ENCODE measurements around the gene ETV5.
A peak's percentile ranks its signal among the peaks of the same experiment; 100 is the strongest.
"Not testable (repeated sequence)": the region's sequence is repeated elsewhere in the genome, so short reads cannot be mapped to it uniquely, and the experiment has no call there.

The ETV5 gene

GRCh38 chr3:186042521-186043202, 66.2 kb downstream of the ETV5 start:
- peaks cover 0 to 4% (median 0%) of the 10 kb centered on the region in 5 donors for H3K27me3 ChIP-seq (ENCODE audit: control insufficient read depth in 5 of 5, insufficient read depth in 4 of 5, low read length in 5 of 5)
- no peak overlapping the region for H3K27ac ChIP-seq (ENCODE audit: low read depth, low read length)
- H3K4me1 ChIP-seq (ENCODE audit: control insufficient read depth in 5 of 5, insufficient read depth in 5 of 5, low read length in 5 of 5): no peaks in the 10 kb centered on the region
- no peak overlapping the region for H3K9ac ChIP-seq (ENCODE audit: low read length in 5 of 5)
- no peak overlapping the region for H3K4me3 ChIP-seq (ENCODE audit: low read depth in 1 of 5, low read length in 5 of 5)
- H3K9me3 ChIP-seq (ENCODE audit: control insufficient read depth in 5 of 5, low read length in 5 of 5): peaks cover 0 to 7% (median 7%) of the 10 kb centered on the region in 5 donors
- H3K36me3 ChIP-seq (ENCODE audit: control insufficient read depth in 5 of 5, insufficient read depth in 5 of 5, low read length in 5 of 5): peaks cover 0 to 5% (median 0%) of the 10 kb centered on the region in 5 donors

DNA sequence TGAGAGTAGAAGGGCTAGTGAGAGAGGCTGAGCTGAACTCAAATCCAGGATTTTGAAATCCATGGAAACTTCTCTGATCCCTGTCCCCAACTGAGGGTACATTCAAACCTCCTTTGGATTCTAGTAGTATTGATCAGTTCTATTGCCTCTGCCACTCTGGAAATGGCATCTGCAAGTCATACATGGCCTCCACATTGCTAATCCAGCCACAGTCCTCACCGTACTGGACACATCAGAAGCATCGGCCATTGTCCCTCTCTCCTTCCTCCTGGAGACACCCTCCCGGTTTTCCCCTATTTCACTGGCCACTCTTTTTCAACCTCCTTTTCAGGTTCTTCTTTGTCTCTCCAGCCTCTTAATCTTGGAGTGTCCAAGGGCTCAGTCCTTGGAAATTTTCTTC, 66.9 kb downstream of the ETV5 start:
- peaks cover 0 to 4% (median 0%) of the 10 kb centered on the region in 5 donors for H3K27me3 ChIP-seq (ENCODE audit: control insufficient read depth in 5 of 5, insufficient read depth in 4 of 5, low read length in 5 of 5)
- no peak overlapping the region for H3K9ac ChIP-seq (ENCODE audit: low read length in 5 of 5)
- no peak overlapping the region for H3K27ac ChIP-seq (ENCODE audit: low read depth, low read length)
- H3K36me3 ChIP-seq (ENCODE audit: control insufficient read depth in 5 of 5, insufficient read depth in 5 of 5, low read length in 5 of 5): peaks cover 0 to 4% (median 0%) of the 10 kb centered on the region in 5 donors
- no peaks in the 10 kb centered on the region for H3K4me1 ChIP-seq (ENCODE audit: control insufficient read depth in 5 of 5, insufficient read depth in 5 of 5, low read length in 5 of 5)
- peaks cover 0 to 7% (median 7%) of the 10 kb centered on the region in 5 donors for H3K9me3 ChIP-seq (ENCODE audit: control insufficient read depth in 5 of 5, low read length in 5 of 5)
- H3K4me3 ChIP-seq (ENCODE audit: low read depth in 1 of 5, low read length in 5 of 5): no peak overlapping the region

- H3K4me1 ChIP-seq (ENCODE audit: control insufficient read depth in 5 of 5, insufficient read depth in 5 of 5, low read length in 5 of 5): no peaks in the 10 kb centered on the region
- H3K9me3 ChIP-seq (ENCODE audit: control insufficient read depth in 5 of 5, low read length in 5 of 5): peaks cover 0 to 7% (median 7%) of the 10 kb centered on the region in 5 donors
- peak overlapping the region in 2 of 5 donors; percentile 3 to 22 for H3K4me3 ChIP-seq (ENCODE audit: low read depth in 1 of 5, low read length in 5 of 5)
- no peak overlapping the region for H3K27ac ChIP-seq (ENCODE audit: low read depth, low read length)
- peaks cover 0 to 4% (median 0%) of the 10 kb centered on the region in 5 donors for H3K27me3 ChIP-seq (ENCODE audit: control insufficient read depth in 5 of 5, insufficient read depth in 4 of 5, low read length in 5 of 5)
- H3K9ac ChIP-seq (ENCODE audit: low read length in 5 of 5): no peak overlapping the region
- no peaks in the 10 kb centered on the region for H3K36me3 ChIP-seq (ENCODE audit: control insufficient read depth in 5 of 5, insufficient read depth in 5 of 5, low read length in 5 of 5)
Observed at GRCh38 chr3:186038360-186038759, 70.5 kb downstream of the ETV5 start.

DNA sequence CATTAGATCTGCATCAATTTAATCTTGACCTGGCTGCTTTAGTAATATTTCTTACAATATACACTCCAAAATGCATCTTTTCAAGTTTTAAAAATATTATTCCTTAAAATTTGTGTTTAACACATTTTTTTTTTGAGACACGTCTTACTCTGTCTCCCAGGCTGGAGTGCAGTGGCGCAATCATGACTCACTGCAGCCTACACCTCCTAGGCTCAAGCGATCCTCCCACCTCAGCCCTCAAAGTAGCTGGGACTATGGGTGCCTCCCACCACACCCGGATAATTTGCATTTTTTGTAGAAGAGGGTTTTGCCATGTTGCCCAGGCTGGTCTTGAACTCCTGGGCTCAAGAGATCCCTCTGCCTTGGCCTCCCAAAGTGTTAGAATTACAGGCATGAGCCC, 73.6 kb downstream of the ETV5 start:
- Histone ChIP-seq H3K36me3 (ENCODE audit: control insufficient read depth in 5 of 5, insufficient read depth in 5 of 5, low read length in 5 of 5) (no peaks in the 10 kb centered on the region), H3K4me3 (ENCODE audit: low read depth in 1 of 5, low read length in 5 of 5) (no peak overlapping the region), H3K9me3 (ENCODE audit: control insufficient read depth in 5 of 5, low read length in 5 of 5) (peaks cover 0 to 7% (median 7%) of the 10 kb centered on the region in 5 donors), H3K4me1 (ENCODE audit: control insufficient read depth in 5 of 5, insufficient read depth in 5 of 5, low read length in 5 of 5) (no peaks in the 10 kb centered on the region), H3K27ac (ENCODE audit: low read depth, low read length) (no peak overlapping the region), H3K27me3 (ENCODE audit: control insufficient read depth in 5 of 5, insufficient read depth in 4 of 5, low read length in 5 of 5) (peaks cover 0 to 4% (median 0%) of the 10 kb centered on the region in 5 donors), H3K9ac (ENCODE audit: low read length in 5 of 5) (no peak overlapping the region)

GRCh38 chr3:186032321-186032720, 76.6 kb downstream of the ETV5 start:
- no peaks in the 10 kb centered on the region for H3K9me3 ChIP-seq (ENCODE audit: control insufficient read depth in 5 of 5, low read length in 5 of 5)
- no peak overlapping the region for H3K27ac ChIP-seq (ENCODE audit: low read depth, low read length)
- H3K36me3 ChIP-seq (ENCODE audit: control insufficient read depth in 5 of 5, insufficient read depth in 5 of 5, low read length in 5 of 5): no peaks in the 10 kb centered on the region
- no peaks in the 10 kb centered on the region for H3K27me3 ChIP-seq (ENCODE audit: control insufficient read depth in 5 of 5, insufficient read depth in 4 of 5, low read length in 5 of 5)
- no peaks in the 10 kb centered on the region for H3K4me1 ChIP-seq (ENCODE audit: control insufficient read depth in 5 of 5, insufficient read depth in 5 of 5, low read length in 5 of 5)
- H3K9ac ChIP-seq (ENCODE audit: low read length in 5 of 5): no peak overlapping the region
- H3K4me3 ChIP-seq (ENCODE audit: low read depth in 1 of 5, low read length in 5 of 5): no peak overlapping the region

- not testable (repeated sequence) for H3K27me3 ChIP-seq (ENCODE audit: control insufficient read depth in 5 of 5, insufficient read depth in 4 of 5, low read length in 5 of 5); H3K27ac ChIP-seq (ENCODE audit: low read depth, low read length); H3K9me3 ChIP-seq (ENCODE audit: control insufficient read depth in 5 of 5, low read length in 5 of 5); H3K9ac ChIP-seq (ENCODE audit: low read length in 5 of 5); H3K36me3 ChIP-seq (ENCODE audit: control insufficient read depth in 5 of 5, insufficient read depth in 5 of 5, low read length in 5 of 5); H3K4me3 ChIP-seq (ENCODE audit: low read depth in 1 of 5, low read length in 5 of 5)
- peaks cover 0 to 27% (median 16%) of the 10 kb centered on the region in 5 donors for H3K4me1 ChIP-seq (ENCODE audit: control insufficient read depth in 5 of 5, insufficient read depth in 5 of 5, low read length in 5 of 5)
Observed at GRCh38 chr3:186025993-186026392, 82.9 kb downstream of the ETV5 start.

- no peak overlapping the region for H3K4me3 ChIP-seq (ENCODE audit: low read depth in 1 of 5, low read length in 5 of 5)
- no peaks in the 10 kb centered on the region for H3K27me3 ChIP-seq (ENCODE audit: control insufficient read depth in 5 of 5, insufficient read depth in 4 of 5, low read length in 5 of 5)
- no peak overlapping the region for H3K9ac ChIP-seq (ENCODE audit: low read length in 5 of 5)
- no peaks in the 10 kb centered on the region for H3K9me3 ChIP-seq (ENCODE audit: control insufficient read depth in 5 of 5, low read length in 5 of 5)
- no peaks in the 10 kb centered on the region for H3K36me3 ChIP-seq (ENCODE audit: control insufficient read depth in 5 of 5, insufficient read depth in 5 of 5, low read length in 5 of 5)
- no peak overlapping the region for H3K27ac ChIP-seq (ENCODE audit: low read depth, low read length)
- peaks cover 0 to 27% (median 16%) of the 10 kb centered on the region in 5 donors for H3K4me1 ChIP-seq (ENCODE audit: control insufficient read depth in 5 of 5, insufficient read depth in 5 of 5, low read length in 5 of 5)
Observed at GRCh38 chr3:186025161-186025560, 83.7 kb downstream of the ETV5 start.

- Histone ChIP-seq H3K27ac (ENCODE audit: low read depth, low read length) (peak overlapping the region; percentile 42), H3K27me3 (ENCODE audit: control insufficient read depth in 5 of 5, insufficient read depth in 4 of 5, low read length in 5 of 5) (no peaks in the 10 kb centered on the region), H3K4me1 (ENCODE audit: control insufficient read depth in 5 of 5, insufficient read depth in 5 of 5, low read length in 5 of 5) (peaks cover 0 to 27% (median 16%) of the 10 kb centered on the region in 5 donors), H3K36me3 (ENCODE audit: control insufficient read depth in 5 of 5, insufficient read depth in 5 of 5, low read length in 5 of 5) (no peaks in the 10 kb centered on the region), H3K4me3 (ENCODE audit: low read depth in 1 of 5, low read length in 5 of 5) (peak overlapping the region in 1 of 5 donors; percentile 0), H3K9ac (ENCODE audit: low read length in 5 of 5) (peak overlapping the region in 1 of 5 donors; percentile 40), H3K9me3 (ENCODE audit: control insufficient read depth in 5 of 5, low read length in 5 of 5) (no peaks in the 10 kb centered on the region)
Observed at GRCh38 chr3:186024210-186024609, 84.7 kb downstream of the ETV5 start.

DNA sequence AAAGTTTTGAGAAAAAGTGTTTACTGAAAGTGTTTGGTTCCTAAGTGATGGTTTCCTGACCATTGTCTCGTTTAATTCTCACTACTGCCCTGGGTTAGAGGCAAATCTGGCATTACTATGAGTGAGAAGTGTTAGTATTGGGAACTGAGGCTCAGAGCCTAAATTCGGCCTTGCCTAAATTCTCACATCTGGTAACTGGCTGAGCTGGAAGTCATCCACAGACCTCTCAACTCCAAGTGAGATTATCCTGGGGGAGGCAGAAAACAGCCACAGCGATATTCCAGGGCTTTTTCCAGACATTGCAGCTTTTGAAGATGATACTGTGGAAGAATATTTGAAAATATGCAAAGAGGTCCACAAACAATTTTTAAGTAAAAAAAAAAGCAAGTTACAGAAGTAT, 86.0 kb downstream of the ETV5 start:
- H3K4me3 ChIP-seq (ENCODE audit: low read depth in 1 of 5, low read length in 5 of 5): no peak overlapping the region
- no peaks in the 10 kb centered on the region for H3K9me3 ChIP-seq (ENCODE audit: control insufficient read depth in 5 of 5, low read length in 5 of 5)
- H3K9ac ChIP-seq (ENCODE audit: low read length in 5 of 5): no peak overlapping the region
- H3K27me3 ChIP-seq (ENCODE audit: control insufficient read depth in 5 of 5, insufficient read depth in 4 of 5, low read length in 5 of 5): no peaks in the 10 kb centered on the region
- no peaks in the 10 kb centered on the region for H3K36me3 ChIP-seq (ENCODE audit: control insufficient read depth in 5 of 5, insufficient read depth in 5 of 5, low read length in 5 of 5)
- H3K27ac ChIP-seq (ENCODE audit: low read depth, low read length): no peak overlapping the region
- H3K4me1 ChIP-seq (ENCODE audit: control insufficient read depth in 5 of 5, insufficient read depth in 5 of 5, low read length in 5 of 5): peaks cover 0 to 27% (median 16%) of the 10 kb centered on the region in 5 donors

DNA sequence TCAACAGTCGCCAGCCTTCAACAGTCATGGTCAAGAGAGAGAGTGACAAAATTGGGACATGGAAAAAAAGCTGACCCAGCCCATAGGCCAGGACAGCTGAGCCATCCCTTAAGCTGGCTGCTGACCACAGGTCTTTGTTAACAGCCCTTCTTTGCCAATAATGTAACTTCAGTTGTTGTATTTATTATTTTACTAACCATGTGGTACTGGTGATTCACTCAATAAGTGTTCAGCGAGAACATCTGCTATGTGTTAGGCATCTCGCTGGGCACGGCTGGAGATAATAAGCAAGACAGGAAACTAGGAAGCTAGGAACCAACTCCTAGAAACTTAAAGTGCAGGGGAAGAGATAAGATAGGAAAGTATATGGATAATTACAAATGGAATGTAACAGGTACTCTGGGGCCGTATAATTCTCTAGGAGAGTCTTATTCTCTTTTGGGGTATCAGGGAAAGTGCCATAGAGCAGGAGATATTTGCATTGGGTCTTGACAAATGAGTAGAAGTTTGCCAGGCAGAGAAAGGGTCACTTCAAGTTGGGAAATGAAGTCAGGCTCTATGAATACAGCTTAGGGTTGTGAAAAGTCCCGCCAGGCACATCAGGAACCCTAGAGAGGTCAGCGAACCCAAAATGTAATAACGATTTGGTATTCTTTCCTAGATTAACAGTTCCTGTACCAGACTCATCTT, 87.1 kb downstream of the ETV5 start:
- Histone ChIP-seq H3K9ac (ENCODE audit: low read length in 5 of 5) (no peak overlapping the region), H3K27me3 (ENCODE audit: control insufficient read depth in 5 of 5, insufficient read depth in 4 of 5, low read length in 5 of 5) (no peaks in the 10 kb centered on the region), H3K4me3 (ENCODE audit: low read depth in 1 of 5, low read length in 5 of 5) (no peak overlapping the region), H3K27ac (ENCODE audit: low read depth, low read length) (peak overlapping the region; percentile 46), H3K4me1 (ENCODE audit: control insufficient read depth in 5 of 5, insufficient read depth in 5 of 5, low read length in 5 of 5) (peaks cover 0 to 27% (median 16%) of the 10 kb centered on the region in 5 donors), H3K9me3 (ENCODE audit: control insufficient read depth in 5 of 5, low read length in 5 of 5) (no peaks in the 10 kb centered on the region), H3K36me3 (ENCODE audit: control insufficient read depth in 5 of 5, insufficient read depth in 5 of 5, low read length in 5 of 5) (no peaks in the 10 kb centered on the region)

All from subcutaneous abdominal adipose tissue (tissue), 5 donors.